WERI-Rb-1 (cell line): Measurements from ENCODE around the gene IRS2.

Experiments
- DNase-seq: peaks from one replicate; pipeline ENCODE4 v3.0.0-alpha.2; 2020
- H3K27ac ChIP-seq: fragments of 250-450 bp; sonication (Bioruptor Pico); 2 replicates; pipeline ENCODE4 v1.5.1; 2020; ENCODE audit warnings: mild to moderate bottlenecking, moderate library complexity
- H3K27me3 ChIP-seq: fragments of 250-450 bp; sonication (Bioruptor Pico); 2 replicates; pipeline ENCODE4 v1.5.1; 2021; ENCODE audit warnings: mild to moderate bottlenecking, low read depth, moderate library complexity; ENCODE audit not compliant: insufficient read depth, severe bottlenecking
- H3K36me3 ChIP-seq: fragments of 250-450 bp; sonication (Bioruptor Pico); 2 replicates; pipeline ENCODE4 v1.5.1; 2020; ENCODE audit warnings: mild to moderate bottlenecking, moderate library complexity
- H3K4me3 ChIP-seq: 2 replicates; pipeline ENCODE4 v1.5.1; 2011; ENCODE audit warnings: low read depth, mild to moderate bottlenecking, control low read depth, low read length
- H3K9me3 ChIP-seq: fragments of 250-450 bp; sonication (Bioruptor Pico); 2 replicates; pipeline ENCODE4 v1.5.1; 2021; ENCODE audit warnings: mild to moderate bottlenecking, moderate library complexity; ENCODE audit not compliant: severe bottlenecking
- CTCF ChIP-seq: IDR thresholded peaks from 2 replicates; pipeline ENCODE4 v1.5.1; 2011; ENCODE audit warnings: low read depth, mild to moderate bottlenecking, control low read depth, inconsistent platforms, low read length

The IRS2 gene

GRCh38 chr13:109707044-109707741 lies 79.2 kb downstream of the IRS2 start:
- DNase-seq: peak; percentile 38
- Histone ChIP-seq H3K36me3 (no peaks in the 10 kb centered on the region), H3K4me3 (no peak overlapping the region), H3K27ac (no peak overlapping the region), H3K9me3 (no peaks in the 10 kb centered on the region), H3K27me3 (no peaks in the 10 kb centered on the region)
- no peak for TF ChIP-seq CTCF

DNA sequence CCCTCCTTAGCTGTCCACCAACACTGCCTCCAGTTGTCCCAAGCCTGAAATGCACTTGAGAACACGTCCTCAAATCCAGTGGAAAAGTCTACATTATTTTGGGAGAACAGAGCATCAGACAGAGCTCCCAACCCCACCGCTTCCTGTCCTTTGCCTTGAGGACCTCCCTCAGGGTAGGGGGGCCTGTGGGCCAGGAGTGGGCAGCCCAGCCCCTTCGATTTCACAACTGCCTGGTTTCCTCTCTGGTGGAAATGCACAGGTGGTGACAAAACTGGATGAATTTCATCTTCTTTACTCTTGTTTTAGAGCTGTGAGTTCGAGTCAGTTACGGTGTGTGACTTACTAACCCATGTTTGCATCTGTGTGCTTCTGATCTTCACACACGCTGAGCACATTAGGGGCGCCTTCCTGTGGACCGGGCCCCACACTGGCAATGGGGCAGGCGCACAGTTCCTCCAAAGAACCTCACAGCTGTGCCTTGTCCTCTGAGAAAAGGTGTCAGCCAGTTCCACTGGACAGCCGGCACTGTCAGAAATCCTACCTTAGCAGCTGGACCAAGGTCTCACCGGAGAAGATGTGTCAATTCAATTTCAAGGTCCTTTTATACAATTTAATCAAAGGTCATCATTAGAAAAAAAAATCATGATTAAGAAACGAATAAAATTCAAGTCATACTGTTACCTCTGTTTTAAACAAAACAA lies 80.2 kb downstream of the IRS2 start:
- Histone ChIP-seq H3K27ac (no peak overlapping the region), H3K27me3 (no peaks in the 10 kb centered on the region), H3K9me3 (no peaks in the 10 kb centered on the region), H3K36me3 (no peaks in the 10 kb centered on the region), H3K4me3 (no peak overlapping the region)
- DNase-seq: no peak
- no peak for TF ChIP-seq CTCF

DNA sequence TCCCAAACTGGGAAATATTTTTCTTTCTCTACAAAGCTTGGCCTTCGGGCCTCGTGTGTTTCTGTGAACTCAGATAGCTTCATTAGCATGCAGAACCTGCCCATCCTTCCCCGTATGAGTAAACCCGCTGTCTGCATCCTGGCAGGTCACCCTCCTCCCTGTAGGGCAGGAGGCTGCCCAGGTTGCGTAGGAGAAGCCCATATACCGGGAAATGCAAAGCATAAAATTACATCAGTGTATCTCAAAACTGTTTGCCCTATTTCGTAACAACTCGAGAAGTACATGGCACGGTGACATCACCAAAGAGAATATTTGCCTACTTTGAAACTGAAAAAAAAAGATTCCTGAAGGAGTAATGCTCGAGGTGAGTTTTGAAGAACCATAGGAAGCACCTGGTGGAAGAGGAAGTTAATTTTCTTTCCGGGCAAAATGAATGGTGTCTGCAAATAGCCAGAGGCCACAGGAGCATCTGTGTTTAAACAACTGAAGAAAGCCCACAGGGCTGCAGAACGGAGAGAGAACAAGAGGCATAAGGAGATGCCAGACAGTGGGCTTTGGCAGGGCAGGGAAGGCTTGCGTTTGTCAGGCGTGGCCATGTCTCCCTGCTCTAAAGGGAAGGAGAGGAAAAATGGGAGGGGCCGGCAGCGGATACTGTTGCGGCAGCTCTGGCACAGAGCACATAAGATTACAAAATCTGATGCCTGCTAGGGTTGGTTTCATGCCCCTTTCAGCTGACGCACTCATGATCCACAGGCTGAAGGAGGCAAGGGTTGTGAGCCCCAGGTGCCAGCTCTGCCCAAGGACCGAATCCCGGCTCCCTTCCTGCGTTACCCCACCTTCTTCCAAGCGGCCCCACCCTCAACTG lies 81.4 kb downstream of the IRS2 start:
- no peaks in the 10 kb centered on the region for H3K36me3 ChIP-seq
- no peak overlapping the region for H3K4me3 ChIP-seq
- TF ChIP-seq CTCF: no peak
- no peaks in the 10 kb centered on the region for H3K9me3 ChIP-seq
- no peaks in the 10 kb centered on the region for H3K27me3 ChIP-seq
- DNase-seq: no peak
- no peak overlapping the region for H3K27ac ChIP-seq

DNA sequence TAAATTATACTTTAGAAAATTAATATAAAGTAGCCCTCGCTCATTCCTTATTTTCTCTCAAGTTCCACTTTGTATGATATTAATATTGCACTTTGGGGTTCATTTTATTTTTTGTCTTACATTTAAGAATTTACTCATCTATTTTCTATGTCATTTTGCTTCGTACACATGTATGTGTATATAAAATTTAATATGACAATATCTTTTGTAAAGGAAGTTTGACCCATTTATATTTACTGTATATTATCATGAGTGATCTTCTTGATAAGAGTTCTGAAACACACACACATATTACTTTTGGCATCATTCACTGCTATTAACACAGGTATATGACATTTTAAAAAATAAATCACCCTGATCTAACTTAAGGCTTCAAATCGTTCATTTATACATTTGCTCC lies 83.1 kb downstream of the IRS2 start:
- DNase-seq: no peak
- H3K9me3 ChIP-seq: no peaks in the 10 kb centered on the region
- TF ChIP-seq CTCF: no peak
- no peaks in the 10 kb centered on the region for H3K27me3 ChIP-seq
- H3K4me3 ChIP-seq: no peak overlapping the region
- no peak overlapping the region for H3K27ac ChIP-seq
- H3K36me3 ChIP-seq: no peaks in the 10 kb centered on the region
